Thyroid gland (tissue), 4 donors: Measurements from ENCODE around the gene KDSR. TPM values are rescaled to one million over a fixed set of nuclear protein-coding genes. Genes with fewer than 3 reads are reported as not detected.

Source experiments
- DNase-seq, 2 donors: peaks; one replicate each; pipeline ENCODE4 v3.0.0-alpha.2; 2019
- H3K27ac ChIP-seq, 3 donors: fragments of 200-600 bp; sonication (generic); 1 replicate in 2 of 3; 2 replicates in 1 of 3; pipeline ENCODE4 v1.5.1; 2016 to 2019; ENCODE audit warnings: mild to moderate bottlenecking in 1 of 3, moderate library complexity in 1 of 3
- H3K27me3 ChIP-seq: fragments of 200-600 bp; sonication (generic); one replicate; pipeline ENCODE4 v1.5.1; 2019
- H3K36me3 ChIP-seq, 2 donors: fragments of 200-600 bp; sonication (generic); one replicate each; pipeline ENCODE4 v1.5.1; 2016 to 2019
- H3K4me1 ChIP-seq, 2 donors: fragments of 200-600 bp; sonication (generic); one replicate each; pipeline ENCODE4 v1.5.1; 2017 to 2019
- H3K4me3 ChIP-seq, 3 donors: fragments of 200-600 bp; sonication (generic); replicated peaks in 1 of 3; 1 replicate in 2 of 3; 2 replicates in 1 of 3; pipeline ENCODE4 v1.5.1; 2016; ENCODE audit warnings: mild to moderate bottlenecking in 1 of 3
- H3K9me3 ChIP-seq: fragments of 200-600 bp; sonication (generic); one replicate; pipeline ENCODE4 v1.5.1; 2017
- POLR2A ChIP-seq, 2 donors: fragments of 450-650 bp; IDR thresholded peaks; one replicate each; pipeline ENCODE4 v1.6.1; 2017; ENCODE audit warnings: antibody characterized with exemption in 2 of 2, mild to moderate bottlenecking in 2 of 2, moderate library complexity in 1 of 2
- WGBS, 2 donors: methylation state at CpG; one replicate each; pipeline ENCODE4 v1.1.5; 2017; 5-methylcytosine and 5-hydroxymethylcytosine counted together
- intact Hi-C: fragments of 100-400 bp; cut with DNase I; formaldehyde crosslinking; loops from one replicate; pipeline ENCODE4 v1.15.1; 2023
- total RNA-seq, 4 donors: library from RNA; depleted of rRNA; stranded (reverse); fragments of >200 nt; gene quantifications; one replicate each; pipeline ENCODE4 v1.2.3, GENCODE V29; 2016
- TF ChIP-seq, protein P1 (sequence below), 6 experiments: fragments of 200-600 bp in 3 of 6; fragments of 450-650 bp in 3 of 6; sonication (generic) in 3 of 6; IDR thresholded peaks; one replicate each; pipeline ENCODE4 v1.5.1; 2016 to 2019; ENCODE audit warnings: antibody characterized with exemption in 6 of 6, mild to moderate bottlenecking in 2 of 6, inconsistent platforms in 1 of 6, moderate library complexity in 1 of 6

Gene KDSR
- total RNA-seq, 4 donors from 2014 or later: 30.7 to 85.7 (median 46.8) TPM

DNA sequence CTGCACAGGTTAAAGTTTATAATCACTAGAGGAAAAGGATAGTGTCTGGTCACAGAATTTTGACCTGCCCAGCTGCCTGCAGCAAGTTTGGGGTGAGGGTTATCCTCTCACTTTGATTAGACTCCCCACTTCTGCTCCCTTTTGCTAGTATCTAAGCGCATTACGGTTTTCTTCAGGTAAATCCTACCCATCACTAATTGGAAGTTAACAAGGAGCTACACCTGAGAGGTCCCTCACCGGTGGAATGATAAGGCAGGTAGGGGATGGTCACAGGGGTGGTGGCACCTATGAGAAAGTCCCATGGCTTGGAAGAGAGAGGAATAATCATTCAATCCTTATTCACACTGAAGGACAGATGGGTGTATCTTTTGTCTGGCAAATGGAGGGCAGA lies 55.0 kb downstream of the KDSR start:
- no peaks in the 10 kb centered on the region for H3K27me3 ChIP-seq
- TF ChIP-seq POLR2A (IDR thresholded peaks at IDR 0.05): no peak
- TF ChIP-seq, protein P1, sequence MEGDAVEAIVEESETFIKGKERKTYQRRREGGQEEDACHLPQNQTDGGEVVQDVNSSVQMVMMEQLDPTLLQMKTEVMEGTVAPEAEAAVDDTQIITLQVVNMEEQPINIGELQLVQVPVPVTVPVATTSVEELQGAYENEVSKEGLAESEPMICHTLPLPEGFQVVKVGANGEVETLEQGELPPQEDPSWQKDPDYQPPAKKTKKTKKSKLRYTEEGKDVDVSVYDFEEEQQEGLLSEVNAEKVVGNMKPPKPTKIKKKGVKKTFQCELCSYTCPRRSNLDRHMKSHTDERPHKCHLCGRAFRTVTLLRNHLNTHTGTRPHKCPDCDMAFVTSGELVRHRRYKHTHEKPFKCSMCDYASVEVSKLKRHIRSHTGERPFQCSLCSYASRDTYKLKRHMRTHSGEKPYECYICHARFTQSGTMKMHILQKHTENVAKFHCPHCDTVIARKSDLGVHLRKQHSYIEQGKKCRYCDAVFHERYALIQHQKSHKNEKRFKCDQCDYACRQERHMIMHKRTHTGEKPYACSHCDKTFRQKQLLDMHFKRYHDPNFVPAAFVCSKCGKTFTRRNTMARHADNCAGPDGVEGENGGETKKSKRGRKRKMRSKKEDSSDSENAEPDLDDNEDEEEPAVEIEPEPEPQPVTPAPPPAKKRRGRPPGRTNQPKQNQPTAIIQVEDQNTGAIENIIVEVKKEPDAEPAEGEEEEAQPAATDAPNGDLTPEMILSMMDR (IDR thresholded peaks at IDR 0.05): no peak
- 93 to 97% methylated on average over 3 of the region's 3 CpGs for WGBS, 2 donors
- no peak overlapping the region for H3K27ac ChIP-seq
- H3K36me3 ChIP-seq: no peaks in the 10 kb centered on the region
- H3K4me1 ChIP-seq: peaks cover 39 to 42% of the 10 kb centered on the region in 2 donors
- intact Hi-C loops: no loop called here
- no peak overlapping the region for H3K4me3 ChIP-seq
- H3K9me3 ChIP-seq: no peaks in the 10 kb centered on the region
- no peak for DNase-seq

DNA sequence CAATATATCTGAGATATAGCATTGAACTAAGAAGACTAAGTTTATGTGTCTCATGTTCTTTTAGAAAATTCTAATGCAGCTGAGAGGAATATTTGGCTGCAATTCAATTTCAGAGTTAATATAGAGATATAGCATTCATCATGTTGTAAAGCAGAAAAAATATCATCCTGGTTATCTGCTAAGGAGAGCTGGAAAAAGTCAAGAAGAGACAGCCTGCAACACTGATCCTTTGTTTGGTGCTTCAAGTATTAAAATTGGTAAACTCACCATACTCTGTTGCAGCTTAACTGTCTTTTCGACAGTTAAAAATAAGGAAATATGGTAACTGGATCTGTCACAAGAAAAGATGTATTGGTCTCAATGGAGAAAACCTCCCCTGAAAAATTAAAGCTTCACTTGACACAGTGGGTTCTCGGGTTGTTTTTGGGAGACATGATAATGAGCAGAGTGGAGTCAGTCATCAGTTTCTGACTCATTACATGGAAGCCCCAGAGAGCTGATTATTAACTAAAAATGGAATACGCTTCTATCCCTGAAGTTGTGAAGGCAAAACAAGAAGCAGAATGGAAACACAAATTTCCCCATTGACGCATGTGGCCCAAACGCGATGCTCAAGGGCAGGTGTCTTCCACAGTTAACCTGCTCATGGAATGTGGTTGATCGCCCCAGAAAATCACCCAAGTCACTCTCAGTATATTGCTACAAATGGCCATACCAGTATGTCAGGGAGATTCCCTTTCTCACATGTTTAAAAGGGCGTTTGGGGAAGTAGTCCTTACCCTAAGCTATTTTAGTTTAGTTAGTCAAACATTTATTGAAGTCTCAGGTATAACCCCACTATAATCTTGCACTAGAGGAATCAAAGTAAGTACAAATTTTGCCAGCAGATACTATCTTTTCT lies 55.6 kb downstream of the KDSR start:
- Histone ChIP-seq H3K27me3 (no peaks in the 10 kb centered on the region), H3K9me3 (no peaks in the 10 kb centered on the region), H3K36me3 (no peaks in the 10 kb centered on the region), H3K27ac (no peak overlapping the region), H3K4me3 (no peak overlapping the region), H3K4me1 (peaks cover 38 to 46% of the 10 kb centered on the region in 2 donors)
- 82 to 91% methylated on average over 8 of the region's 8 CpGs for WGBS, 2 donors
- no peak for DNase-seq
- intact Hi-C loops: no loop called here
- no peak for TF ChIP-seq POLR2A (IDR thresholded peaks at IDR 0.05)
- TF ChIP-seq, protein P1 (IDR thresholded peaks at IDR 0.05): no peak

DNA sequence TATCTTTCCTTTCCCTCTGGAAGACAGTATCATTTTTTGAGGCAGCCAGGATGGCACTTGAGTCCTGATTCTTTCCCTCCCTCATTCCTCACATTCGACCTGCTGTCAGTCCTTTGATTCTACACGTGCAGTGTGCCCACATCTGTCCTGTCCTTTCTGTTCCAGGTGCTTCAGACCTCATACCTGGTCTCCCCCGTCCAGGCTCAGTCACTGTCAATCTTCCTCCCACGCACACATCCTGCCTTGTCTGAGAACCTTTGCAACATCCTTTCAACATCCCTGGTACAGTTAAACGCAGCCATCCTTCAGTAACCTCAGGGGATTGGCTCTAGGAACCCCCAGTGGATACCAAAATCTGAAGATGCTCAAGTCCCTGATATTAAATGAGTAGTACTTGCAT lies 57.6 kb downstream of the KDSR start:
- DNase-seq: no peak
- no peak overlapping the region for H3K4me3 ChIP-seq
- H3K27me3 ChIP-seq: no peaks in the 10 kb centered on the region
- no peaks in the 10 kb centered on the region for H3K9me3 ChIP-seq
- intact Hi-C loops: no loop called here
- TF ChIP-seq, protein P1 (IDR thresholded peaks at IDR 0.05): no peak
- no peak for TF ChIP-seq POLR2A (IDR thresholded peaks at IDR 0.05)
- no peaks in the 10 kb centered on the region for H3K36me3 ChIP-seq
- whole genome bisulfite sequencing, 2 donors: 87% methylated on average over 5 of the region's 5 CpGs
- peaks cover 35 to 53% of the 10 kb centered on the region in 2 donors for H3K4me1 ChIP-seq
- H3K27ac ChIP-seq: no peak overlapping the region

DNA sequence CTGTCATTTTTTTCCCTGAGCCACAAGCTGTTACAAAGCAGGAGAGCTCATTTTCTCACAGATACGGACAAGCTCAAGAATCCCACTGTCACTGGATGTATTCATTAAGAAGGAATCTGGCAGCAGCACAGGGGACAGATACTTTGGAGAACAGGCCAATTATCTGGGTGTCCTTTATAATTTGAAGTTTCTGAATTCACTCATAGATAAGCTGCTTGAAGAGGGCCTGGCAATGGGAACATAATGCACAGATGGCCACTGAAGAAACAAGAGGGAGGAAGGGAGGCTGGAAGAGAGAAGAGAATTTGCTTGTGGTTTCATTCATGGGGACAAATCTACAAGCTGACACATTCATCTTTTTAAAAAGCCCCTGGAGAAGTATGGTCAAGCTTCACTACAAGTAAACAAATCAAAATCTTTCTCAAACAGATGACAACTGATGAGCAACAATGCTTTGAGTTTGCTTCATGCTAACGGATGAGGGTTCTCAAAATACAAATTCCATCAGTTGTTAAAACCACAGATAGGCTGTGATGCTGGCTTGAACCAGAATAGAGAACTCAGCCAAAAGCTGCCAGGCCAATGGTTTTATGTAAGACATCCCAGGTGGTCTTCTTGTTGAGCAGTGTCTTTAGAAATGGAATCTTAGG lies 59.3 kb downstream of the KDSR start:
- intact Hi-C loops: no loop called here

More for the DNA sequence above, 59.3 kb downstream of the KDSR start:
- H3K9me3 ChIP-seq: no peaks in the 10 kb centered on the region
- H3K27me3 ChIP-seq: no peaks in the 10 kb centered on the region
- no peak for TF ChIP-seq POLR2A (IDR thresholded peaks at IDR 0.05)
- TF ChIP-seq, protein P1 (IDR thresholded peaks at IDR 0.05): no peak
- H3K36me3 ChIP-seq: no peaks in the 10 kb centered on the region
- H3K4me1 ChIP-seq: peaks cover 38 to 58% of the 10 kb centered on the region in 2 donors
- no peak for DNase-seq
- no peak overlapping the region for H3K4me3 ChIP-seq
- H3K27ac ChIP-seq: peak overlapping the region in 2 of 3 donors; percentile 26 to 49
- 52 to 61% methylated on average over 2 of the region's 2 CpGs for WGBS, 2 donors
